Stimulated activated naive B cell treated with anti-CD40 and anti-IgM and Interleukin-4, amounts not matched to agents 10 μg/mL and 1 μg/mL and 100 μg/mL, for 72 hours (primary cell): ENCODE results near the gene CSK.

Experiments used
- ATAC-seq, 2 donors: fragments of 150-1000 bp; cut with Tn5 transposase; replicated peaks; 2 replicates each; pipeline ENCODE4 v1.10.0; 2021; ENCODE audit warnings: moderate library complexity in 1 of 2
- DNase-seq: peaks from one replicate; pipeline ENCODE4 v3.0.0; 2021
- H3K27ac Mint-ChIP-seq: one replicate; pipeline ENCODE4 v1.8.0; 2022; ENCODE audit warnings: mild to moderate bottlenecking, mixed read lengths
- H3K27me3 Mint-ChIP-seq, 2 donors: one replicate each; pipeline ENCODE4 v1.8.0; 2022; ENCODE audit warnings: mixed read lengths in 2 of 2
- H3K36me3 Mint-ChIP-seq, 2 donors: one replicate each; pipeline ENCODE4 v1.8.0; 2022; ENCODE audit warnings: mixed read lengths in 2 of 2, mild to moderate bottlenecking in 1 of 2
- H3K4me1 Mint-ChIP-seq, 2 donors: one replicate each; pipeline ENCODE4 v1.8.0; 2022; ENCODE audit warnings: mixed read lengths in 2 of 2, mild to moderate bottlenecking in 1 of 2
- H3K4me3 Mint-ChIP-seq, 2 donors: one replicate each; pipeline ENCODE4 v1.8.0; 2022; ENCODE audit warnings: mild to moderate bottlenecking in 2 of 2, mixed read lengths in 2 of 2, moderate library complexity in 1 of 2
- H3K9me3 Mint-ChIP-seq, 2 donors: one replicate each; pipeline ENCODE4 v1.8.0; 2022; ENCODE audit warnings: mixed read lengths in 2 of 2, mild to moderate bottlenecking in 1 of 2

CSK gene

DNA sequence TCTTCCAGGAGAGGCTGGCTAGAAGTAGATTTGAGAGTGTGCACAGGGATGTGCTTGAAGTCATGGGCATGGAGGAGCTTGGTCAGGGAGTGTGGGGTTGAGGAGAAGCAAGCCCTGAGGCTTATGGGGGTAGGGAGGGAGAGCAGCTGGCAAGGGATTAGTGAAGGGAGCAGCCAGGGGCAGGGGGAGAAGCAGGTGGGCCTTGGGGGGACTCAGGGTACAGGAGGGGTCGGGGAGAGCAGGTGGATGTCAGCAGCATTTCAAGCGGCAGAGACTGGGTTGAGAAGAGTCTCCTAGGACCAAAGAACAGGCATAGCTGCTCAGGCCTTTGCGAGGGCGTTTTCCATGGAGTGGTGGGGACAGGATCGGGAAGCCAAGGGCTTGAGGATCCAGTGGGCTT lies 27.4 kb downstream of the CSK start:
- peaks cover 27 to 38% of the 10 kb centered on the region in 2 donors for H3K4me1 Mint-ChIP-seq
- no peaks in the 10 kb centered on the region for H3K27me3 Mint-ChIP-seq
- H3K27ac Mint-ChIP-seq = peak overlapping the region; percentile 48
- H3K4me3 Mint-ChIP-seq = peak overlapping the region; percentile 18 to 46
- DNase-seq (no peak), ATAC-seq (peak; percentile 4 to 13)
- peaks cover 0 to 2% of the 10 kb centered on the region in 2 donors for H3K9me3 Mint-ChIP-seq
- peaks cover 11 to 13% of the 10 kb centered on the region in 2 donors for H3K36me3 Mint-ChIP-seq

DNA sequence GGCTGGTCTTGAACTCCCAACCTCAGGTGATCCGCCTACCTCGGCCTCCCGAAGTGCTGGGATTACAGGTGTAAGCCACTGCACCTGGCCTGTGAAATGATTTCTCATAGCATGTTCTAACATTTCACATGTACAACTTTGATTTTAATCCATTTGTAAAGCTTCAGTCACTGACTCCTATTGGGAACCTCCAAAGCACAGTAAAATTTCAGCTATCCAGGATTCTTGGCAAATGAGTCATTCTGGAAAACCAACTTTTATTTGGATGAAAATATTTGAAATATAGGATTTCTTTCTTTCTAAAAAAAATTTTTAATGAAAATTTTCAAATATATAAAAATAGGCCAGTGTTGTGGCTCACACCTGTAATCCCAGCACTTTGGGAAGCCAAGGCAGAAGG lies 28.1 kb downstream of the CSK start:
- Mint-ChIP-seq H3K27ac (peak overlapping the region; percentile 43), H3K4me1 (peaks cover 24 to 36% of the 10 kb centered on the region in 2 donors), H3K4me3 (no peak overlapping the region), H3K27me3 (no peaks in the 10 kb centered on the region), H3K36me3 (peaks cover 5 to 7% of the 10 kb centered on the region in 2 donors), H3K9me3 (peaks cover 0 to 2% of the 10 kb centered on the region in 2 donors)
- no peak for ATAC-seq
- DNase-seq = no peak

DNA sequence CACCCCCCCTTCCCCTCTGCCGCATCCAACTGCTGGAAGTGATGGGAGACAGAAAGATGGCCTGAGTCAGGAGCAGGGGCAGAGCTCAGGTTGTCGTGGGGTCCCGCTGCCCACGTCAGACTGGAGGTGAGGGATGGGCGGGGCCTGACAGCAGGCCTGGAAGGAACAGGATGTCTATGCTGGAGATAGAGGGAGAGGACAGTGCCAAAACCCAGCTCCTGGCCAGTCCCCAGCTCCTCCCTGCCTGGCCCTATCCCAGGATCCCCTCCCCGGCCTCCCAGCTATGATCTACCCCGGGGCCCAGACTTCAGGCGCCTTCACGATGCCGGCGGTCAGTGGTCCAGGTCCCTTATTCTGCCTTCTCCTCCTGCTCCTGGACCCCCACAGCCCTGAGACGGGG lies 30.7 kb downstream of the CSK start, which contains the start of gene LMAN1L:
TSS of gene LMAN1L (plus strand) at position 303 of the 400 bp plus-strand sequence. CDS start at position 323, 20 bp downstream.
- H3K4me1 Mint-ChIP-seq = peaks cover 22 to 24% of the 10 kb centered on the region in 2 donors
- no peaks in the 10 kb centered on the region for H3K9me3 Mint-ChIP-seq
- H3K27me3 Mint-ChIP-seq = peaks cover 7 to 9% of the 10 kb centered on the region in 2 donors
- H3K4me3 Mint-ChIP-seq = no peak within 1 kb of the TSS
- DNase-seq (no peak), ATAC-seq (no peak)
- H3K27ac Mint-ChIP-seq = peak within 1 kb of the TSS; percentile 67
- H3K36me3 Mint-ChIP-seq = peaks cover 0 to 4% of the 10 kb centered on the region in 2 donors

DNA sequence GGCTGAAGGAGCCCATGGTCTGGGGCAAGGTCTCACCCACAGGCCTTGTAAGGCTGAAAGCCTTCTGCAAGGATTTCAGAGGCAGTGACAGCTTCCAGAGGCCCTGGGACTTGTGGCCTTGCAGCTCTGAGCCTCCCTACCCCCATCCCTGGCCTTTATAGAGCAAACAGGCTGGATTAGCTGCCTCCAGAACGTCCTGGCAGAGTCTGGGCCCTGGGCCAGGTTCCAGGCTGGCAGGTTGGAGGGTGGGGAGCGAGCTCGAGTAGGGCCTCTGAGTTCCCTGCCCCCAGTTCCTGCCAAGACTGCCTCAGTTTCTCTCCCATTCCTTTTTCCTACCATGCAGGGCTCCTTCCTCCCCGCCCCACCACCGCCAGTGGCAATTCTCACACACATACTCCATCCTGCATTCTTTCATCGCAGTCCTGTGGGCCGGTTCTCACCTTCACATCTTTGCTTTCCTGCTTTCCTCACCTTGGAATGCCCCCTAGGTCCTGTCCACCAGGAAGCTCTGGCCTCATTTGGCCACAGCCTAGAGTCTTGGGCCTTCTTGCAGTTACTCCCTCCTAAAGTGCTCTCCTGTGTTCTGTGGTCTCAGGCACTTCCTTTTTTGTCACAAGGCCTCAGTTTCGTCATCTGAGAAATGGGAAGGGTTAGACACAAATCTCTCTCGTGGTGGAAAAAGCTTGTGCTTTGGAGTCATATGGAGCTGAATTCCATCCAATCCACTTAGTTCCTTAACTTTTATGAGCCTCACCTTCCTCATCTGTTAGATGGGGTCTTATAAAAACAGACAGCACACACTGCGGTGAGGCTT lies 33.4 kb downstream of the CSK start:
- DNase-seq = no peak
- peaks cover 19 to 25% of the 10 kb centered on the region in 2 donors for H3K4me1 Mint-ChIP-seq
- H3K4me3 Mint-ChIP-seq = no peak overlapping the region
- peaks cover 8 to 24% of the 10 kb centered on the region in 2 donors for H3K27me3 Mint-ChIP-seq
- H3K36me3 Mint-ChIP-seq = no peaks in the 10 kb centered on the region
- no peak overlapping the region for H3K27ac Mint-ChIP-seq
- no peak for ATAC-seq
- H3K9me3 Mint-ChIP-seq = no peaks in the 10 kb centered on the region

DNA sequence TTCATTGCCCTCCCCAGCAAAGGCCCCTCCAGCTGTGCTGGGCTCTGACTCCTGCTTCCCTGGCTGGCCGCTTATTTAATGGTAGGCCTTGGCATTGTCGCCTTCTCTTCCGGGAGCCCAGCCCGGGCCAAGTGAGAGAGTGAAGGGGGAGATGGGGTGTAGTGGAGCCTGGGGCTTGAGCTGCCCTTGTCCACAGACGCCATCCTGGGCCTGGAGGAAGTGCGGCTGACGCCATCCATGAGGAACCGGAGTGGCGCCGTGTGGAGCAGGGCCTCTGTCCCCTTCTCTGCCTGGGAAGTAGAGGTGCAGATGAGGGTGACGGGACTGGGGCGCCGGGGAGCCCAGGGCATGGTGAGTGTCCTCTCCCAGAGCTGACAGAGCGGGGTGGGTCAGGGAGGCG lies 34.1 kb downstream of the CSK start:
- no peak for ATAC-seq
- no peak overlapping the region for H3K4me3 Mint-ChIP-seq
- H3K27ac Mint-ChIP-seq = no peak overlapping the region
- no peak for DNase-seq
- H3K36me3 Mint-ChIP-seq = no peaks in the 10 kb centered on the region
- H3K27me3 Mint-ChIP-seq = peaks cover 8 to 24% of the 10 kb centered on the region in 2 donors
- H3K4me1 Mint-ChIP-seq = peaks cover 25 to 31% of the 10 kb centered on the region in 2 donors
- no peaks in the 10 kb centered on the region for H3K9me3 Mint-ChIP-seq

DNA sequence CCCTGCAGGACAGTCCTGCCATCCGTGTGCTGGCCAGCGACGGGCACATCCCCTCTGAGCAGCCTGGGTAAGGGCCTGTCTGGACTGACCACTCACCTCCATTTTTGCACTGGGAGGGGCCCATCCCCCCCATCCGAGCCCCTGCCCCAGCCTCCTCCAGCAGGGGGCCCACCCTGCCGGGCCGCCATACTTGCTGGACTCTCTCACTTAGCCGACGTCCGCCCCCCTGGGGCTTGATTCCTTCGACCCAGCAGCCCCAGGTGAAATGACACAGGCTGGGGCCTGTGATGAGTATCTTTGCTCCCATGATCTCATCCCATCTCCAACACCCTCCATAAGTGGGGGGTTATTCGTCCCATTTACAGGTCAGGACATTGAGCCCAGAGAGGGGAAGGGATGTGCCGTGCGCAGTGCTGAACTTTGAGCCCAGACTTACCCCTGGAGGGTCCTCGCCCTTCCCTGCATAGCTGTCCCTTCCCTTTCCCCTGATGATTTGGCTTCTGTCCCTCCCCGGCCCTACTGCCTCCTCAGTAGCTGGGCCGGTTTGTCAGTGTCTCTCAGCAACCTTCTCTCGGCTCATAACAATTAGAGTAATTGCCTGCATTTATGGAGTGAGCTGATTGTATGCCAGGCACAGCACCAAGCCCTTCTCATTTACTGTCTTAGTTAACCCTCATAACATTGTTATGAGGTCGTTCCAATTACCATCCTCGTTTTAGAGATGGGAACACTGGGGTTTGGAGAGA lies 34.9 kb downstream of the CSK start:
- H3K27ac Mint-ChIP-seq = peak overlapping the region; percentile 51
- no peaks in the 10 kb centered on the region for H3K36me3 Mint-ChIP-seq
- H3K9me3 Mint-ChIP-seq = no peaks in the 10 kb centered on the region
- H3K4me3 Mint-ChIP-seq = no peak overlapping the region
- ATAC-seq (no peak), DNase-seq (no peak)
- peaks cover 8 to 24% of the 10 kb centered on the region in 2 donors for H3K27me3 Mint-ChIP-seq
- peaks cover 34 to 39% of the 10 kb centered on the region in 2 donors for H3K4me1 Mint-ChIP-seq

DNA sequence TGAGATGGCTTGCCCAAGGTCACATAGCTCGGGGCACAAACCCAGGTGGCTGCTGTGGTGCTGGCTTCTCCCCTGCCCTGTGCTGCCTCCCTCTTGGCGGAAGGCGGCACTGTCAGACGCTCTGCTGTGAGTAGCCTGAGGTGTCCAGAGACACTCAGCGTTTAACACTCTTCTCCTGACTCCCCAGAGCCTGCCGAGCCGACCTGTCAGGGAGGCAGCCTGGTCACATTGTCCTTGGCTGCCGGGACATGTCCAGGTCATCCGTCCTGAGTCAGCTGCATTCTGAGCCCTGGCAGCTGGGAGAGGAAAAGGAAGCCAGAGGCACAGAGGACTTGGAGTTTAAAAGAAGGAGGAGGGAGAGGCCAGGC lies 35.5 kb downstream of the CSK start:
- Mint-ChIP-seq H3K27ac (no peak overlapping the region), H3K4me1 (peaks cover 39 to 41% of the 10 kb centered on the region in 2 donors), H3K36me3 (no peaks in the 10 kb centered on the region), H3K4me3 (no peak overlapping the region), H3K27me3 (peaks cover 8 to 24% of the 10 kb centered on the region in 2 donors), H3K9me3 (no peaks in the 10 kb centered on the region)
- ATAC-seq (no peak), DNase-seq (no peak)

DNA sequence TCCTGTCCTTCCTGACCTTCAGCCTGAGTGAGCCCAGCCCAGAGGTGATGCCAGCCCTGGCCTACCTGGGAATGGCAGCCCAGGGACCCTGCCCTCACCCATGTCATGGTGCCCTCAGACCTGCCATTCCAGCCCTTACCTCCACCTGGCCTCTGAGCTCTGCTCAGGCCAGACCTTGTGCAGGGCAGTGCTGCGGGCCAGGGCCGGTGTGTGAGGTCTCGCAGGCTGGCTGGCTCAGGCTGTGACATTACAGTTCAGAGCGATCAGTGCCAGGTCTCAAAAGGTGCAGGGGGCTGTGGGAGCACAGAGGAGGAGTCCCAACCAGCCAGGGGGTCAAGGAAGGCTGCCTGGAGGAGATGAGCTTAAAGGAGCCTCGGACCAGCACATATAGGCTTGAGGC lies 38.2 kb downstream of the CSK start:
- Mint-ChIP-seq H3K36me3 (no peaks in the 10 kb centered on the region), H3K4me1 (peaks cover 41 to 45% of the 10 kb centered on the region in 2 donors), H3K27ac (no peak overlapping the region), H3K27me3 (peaks cover 23 to 42% of the 10 kb centered on the region in 2 donors), H3K4me3 (no peak overlapping the region), H3K9me3 (no peaks in the 10 kb centered on the region)
- ATAC-seq (no peak), DNase-seq (no peak)

DNA sequence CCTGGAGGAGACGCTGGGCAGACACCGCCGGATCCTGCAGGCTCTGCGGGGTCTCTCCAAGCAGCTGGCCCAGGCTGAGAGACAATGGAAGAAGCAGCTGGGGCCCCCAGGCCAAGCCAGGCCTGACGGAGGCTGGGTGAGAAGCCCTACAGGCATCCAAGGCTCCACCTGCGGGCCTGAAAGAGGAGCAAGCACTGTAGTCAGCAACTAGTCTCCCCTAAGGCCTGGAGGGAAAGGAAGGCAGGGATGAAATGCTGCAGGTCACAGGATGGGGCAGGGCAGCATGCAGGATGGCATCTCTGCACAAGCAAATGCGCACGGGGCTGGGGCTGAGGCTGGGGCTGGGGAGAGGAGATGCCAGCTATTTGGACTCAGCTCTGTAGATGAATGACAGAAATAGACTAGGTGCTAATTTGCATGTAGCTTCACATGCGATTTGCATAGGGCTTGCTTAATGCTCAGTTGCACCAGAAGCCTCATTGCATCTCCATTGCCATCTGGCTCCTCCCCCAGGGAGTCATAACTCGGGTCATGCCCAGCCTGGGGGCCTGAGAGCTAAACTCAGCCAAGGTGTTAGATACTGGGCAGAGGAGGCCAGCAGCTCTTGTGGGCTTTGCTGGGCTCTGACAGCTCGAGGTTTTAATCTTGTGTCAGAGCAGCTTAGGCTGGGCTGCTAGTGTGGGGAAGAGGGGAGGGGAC lies 39.4 kb downstream of the CSK start:
- Mint-ChIP-seq H3K36me3 (no peaks in the 10 kb centered on the region), H3K27me3 (peaks cover 28 to 49% of the 10 kb centered on the region in 2 donors), H3K4me1 (peaks cover 38 to 45% of the 10 kb centered on the region in 2 donors), H3K4me3 (peak overlapping the region in 1 of 2 donors; percentile 39), H3K9me3 (no peaks in the 10 kb centered on the region), H3K27ac (no peak overlapping the region)
- ATAC-seq (peak; percentile 92), DNase-seq (peak; percentile 43)

DNA sequence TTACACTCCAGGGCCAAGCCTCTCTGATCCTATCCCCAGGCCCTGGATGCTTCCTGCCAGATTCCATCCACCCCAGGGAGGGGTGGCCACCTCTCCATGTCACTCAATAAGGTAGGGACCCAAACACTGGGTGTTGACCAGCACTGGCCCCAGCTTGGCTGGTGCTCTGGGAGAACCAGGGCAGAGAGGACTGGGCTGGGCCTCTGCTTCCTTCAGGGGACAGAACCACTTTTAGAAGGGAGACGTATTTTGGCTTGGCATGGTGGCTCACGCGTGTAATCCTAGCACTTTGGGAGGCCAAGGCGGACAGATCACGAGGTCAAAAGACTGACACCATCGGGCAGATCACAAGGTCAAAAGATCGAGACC lies 39.9 kb downstream of the CSK start:
- Mint-ChIP-seq H3K4me3 (no peak overlapping the region), H3K36me3 (no peaks in the 10 kb centered on the region), H3K9me3 (no peaks in the 10 kb centered on the region), H3K27ac (no peak overlapping the region), H3K27me3 (peaks cover 32 to 52% of the 10 kb centered on the region in 2 donors), H3K4me1 (peaks cover 40 to 51% of the 10 kb centered on the region in 2 donors)
- ATAC-seq (no peak), DNase-seq (no peak)

DNA sequence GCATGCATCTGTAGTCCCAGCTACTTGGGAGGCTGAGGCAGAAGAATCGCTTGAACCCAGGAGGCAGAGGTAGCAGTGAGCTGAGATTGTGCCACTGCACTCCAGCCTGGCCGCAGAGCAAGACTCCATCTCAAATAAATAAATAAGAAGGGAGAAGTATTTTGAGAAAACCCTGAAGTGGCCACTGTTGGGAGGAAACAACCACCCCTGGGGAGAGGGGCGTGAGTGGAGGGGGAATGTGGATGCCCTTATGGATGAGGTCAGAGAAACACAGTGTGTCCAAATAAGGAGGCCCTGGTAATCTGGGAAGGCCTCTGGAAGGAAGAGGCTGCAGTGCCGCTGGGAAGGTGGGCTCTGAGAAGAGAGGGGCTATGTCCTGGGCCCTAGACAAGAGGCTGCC lies 40.4 kb downstream of the CSK start:
- DNase-seq (no peak), ATAC-seq (no peak)
- H3K4me1 Mint-ChIP-seq = peaks cover 40 to 51% of the 10 kb centered on the region in 2 donors
- no peak overlapping the region for H3K27ac Mint-ChIP-seq
- no peaks in the 10 kb centered on the region for H3K36me3 Mint-ChIP-seq
- H3K27me3 Mint-ChIP-seq = peaks cover 33 to 52% of the 10 kb centered on the region in 2 donors
- H3K9me3 Mint-ChIP-seq = no peaks in the 10 kb centered on the region
- no peak overlapping the region for H3K4me3 Mint-ChIP-seq

DNA sequence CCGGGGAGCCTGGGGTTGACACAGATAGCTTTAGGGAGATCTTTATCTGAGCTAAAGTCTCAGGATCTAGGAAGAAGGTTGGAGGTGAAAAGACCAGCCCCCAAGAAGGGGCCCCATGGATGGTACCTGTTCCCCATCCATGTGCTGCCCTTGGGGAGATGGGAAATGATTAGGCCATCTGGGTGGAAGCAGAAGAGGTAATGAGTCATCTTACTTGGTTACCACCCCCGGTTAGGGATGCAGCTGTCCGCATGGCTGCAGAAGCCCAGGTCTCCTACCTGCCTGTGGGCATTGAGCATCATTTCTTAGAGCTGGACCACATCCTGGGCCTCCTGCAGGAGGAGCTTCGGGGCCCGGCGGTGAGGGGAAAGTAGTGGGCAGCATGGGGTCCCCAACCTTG lies 41.4 kb downstream of the CSK start:
- Mint-ChIP-seq H3K36me3 (no peaks in the 10 kb centered on the region), H3K27ac (no peak overlapping the region), H3K4me3 (no peak overlapping the region), H3K4me1 (peaks cover 39 to 51% of the 10 kb centered on the region in 2 donors), H3K27me3 (peaks cover 40 to 56% of the 10 kb centered on the region in 2 donors), H3K9me3 (no peaks in the 10 kb centered on the region)
- DNase-seq = no peak
- ATAC-seq = no peak

DNA sequence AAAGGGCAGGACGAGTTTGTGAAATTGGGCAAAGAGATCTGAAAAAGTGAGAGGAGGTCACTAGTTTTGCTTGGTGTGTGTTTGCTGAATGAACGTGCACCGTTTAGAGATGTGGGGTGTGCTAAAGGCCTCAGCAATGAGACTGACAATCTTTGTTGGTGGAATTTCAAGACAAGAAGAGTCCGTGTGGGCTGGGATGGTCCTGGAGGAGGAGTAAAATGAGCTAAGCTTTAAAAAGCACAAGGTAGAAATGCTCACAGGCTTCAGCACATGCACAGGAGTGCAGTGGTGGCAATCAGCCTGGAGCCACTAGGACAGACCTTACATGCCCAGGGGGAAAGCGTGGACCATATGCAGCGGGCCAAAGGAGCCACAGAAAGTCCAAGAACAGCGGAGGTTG lies 43.1 kb downstream of the CSK start:
- no peaks in the 10 kb centered on the region for H3K9me3 Mint-ChIP-seq
- H3K36me3 Mint-ChIP-seq = no peaks in the 10 kb centered on the region
- peaks cover 26 to 35% of the 10 kb centered on the region in 2 donors for H3K4me1 Mint-ChIP-seq
- no peak overlapping the region for H3K4me3 Mint-ChIP-seq
- no peak overlapping the region for H3K27ac Mint-ChIP-seq
- peaks cover 47 to 54% of the 10 kb centered on the region in 2 donors for H3K27me3 Mint-ChIP-seq
- ATAC-seq (no peak), DNase-seq (no peak)

DNA sequence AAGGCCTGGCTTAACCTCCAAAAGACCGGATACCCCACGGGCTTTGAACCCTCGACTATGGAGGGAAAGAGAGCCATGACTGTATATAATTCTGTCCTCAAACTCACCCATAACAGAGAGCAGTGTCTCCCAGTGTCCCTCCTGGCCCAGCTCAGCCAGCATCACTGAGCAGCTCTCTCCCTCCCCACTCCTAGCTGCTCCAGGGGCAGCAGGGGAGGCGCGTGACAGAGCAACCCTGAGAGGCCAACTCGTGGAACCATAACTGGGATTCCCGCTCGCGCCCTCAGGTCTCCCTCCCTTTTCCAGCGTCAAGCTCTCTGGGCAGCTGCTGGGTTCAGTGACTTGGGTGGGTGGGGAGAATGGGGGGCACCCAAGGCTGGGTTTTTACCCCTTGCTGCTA lies 44.0 kb downstream of the CSK start:
- Mint-ChIP-seq H3K4me3 (no peak overlapping the region), H3K27me3 (peaks cover 52% of the 10 kb centered on the region in 2 donors)

More for the DNA sequence above, 44.0 kb downstream of the CSK start:
- no peaks in the 10 kb centered on the region for H3K36me3 Mint-ChIP-seq
- no peak overlapping the region for H3K27ac Mint-ChIP-seq
- peaks cover 20 to 26% of the 10 kb centered on the region in 2 donors for H3K4me1 Mint-ChIP-seq
- DNase-seq (no peak), ATAC-seq (no peak)
- no peaks in the 10 kb centered on the region for H3K9me3 Mint-ChIP-seq
